Keratinocyte (primary cell): Measurements from ENCODE around the gene CERS1. TPM values are rescaled to one million over a fixed set of nuclear protein-coding genes. Genes with fewer than 3 reads are reported as not detected.

ENCODE experiments used
- DNase-seq: peaks from one replicate; pipeline ENCODE4 v3.0.0-alpha.2; 2011; ENCODE audit warnings: low read depth, missing footprints, low spot score
- FAIRE-seq: peaks from 2 replicates; lab custom pipeline; 2011; peaks lifted over from hg19 to GRCh38; lab: Jason Lieb, UNC
- H2AFZ ChIP-seq: 2 replicates; pipeline ENCODE4 v1.6.0; 2012; ENCODE audit warnings: low read length, control low read depth, inconsistent platforms; ENCODE audit not compliant: control insufficient read depth
- H3K27ac ChIP-seq: 2 replicates; pipeline ENCODE4 v1.5.1; 2011; ENCODE audit warnings: low read length; ENCODE audit not compliant: control insufficient read depth, insufficient read depth
- H3K27me3 ChIP-seq: 3 replicates; pipeline ENCODE4 v1.6.0; 2011; ENCODE audit warnings: low read length; ENCODE audit not compliant: control insufficient read depth, insufficient read depth; ENCODE audit errors: extremely low read depth
- H3K36me3 ChIP-seq, 2 experiments: 2 replicates in 1 of 2; 3 replicates in 1 of 2; pipeline ENCODE4 v1.5.1; 2011; ENCODE audit warnings: low read length in 2 of 2, mild to moderate bottlenecking in 1 of 2; ENCODE audit not compliant: control insufficient read depth in 2 of 2, insufficient read depth in 2 of 2; ENCODE audit errors: extremely low read depth in 1 of 2
- H3K4me1 ChIP-seq: 3 replicates; pipeline ENCODE4 v1.5.1; 2011; ENCODE audit warnings: low read length; ENCODE audit not compliant: control insufficient read depth, insufficient read depth; ENCODE audit errors: extremely low read depth
- H3K4me2 ChIP-seq: 3 replicates; pipeline ENCODE4 v1.6.0; 2011; ENCODE audit warnings: low read depth, low read length; ENCODE audit not compliant: control insufficient read depth, insufficient read depth; ENCODE audit errors: extremely low read depth
- H3K4me3 ChIP-seq, 3 experiments: fragments of 200-600 bp in 1 of 3; sonication (generic) in 1 of 3; 2 replicates in 2 of 3; 3 replicates in 1 of 3; pipeline ENCODE4 v1.5.1; 2011 to 2016; ENCODE audit warnings: low read length in 3 of 3, mild to moderate bottlenecking in 3 of 3, control low read depth in 2 of 3, inconsistent platforms in 1 of 3, low read depth in 1 of 3, mixed read lengths in 1 of 3, mixed run types in 1 of 3, moderate library complexity in 1 of 3; ENCODE audit not compliant: control insufficient read depth in 2 of 3, insufficient read depth in 2 of 3; ENCODE audit errors: extremely low read depth in 1 of 3
- H3K79me2 ChIP-seq: 2 replicates; pipeline ENCODE4 v1.6.0; 2012; ENCODE audit warnings: low read length; ENCODE audit not compliant: control insufficient read depth, insufficient read depth
- H3K9ac ChIP-seq: 3 replicates; pipeline ENCODE4 v1.6.0; 2011; ENCODE audit warnings: low read length; ENCODE audit not compliant: control insufficient read depth, insufficient read depth; ENCODE audit errors: extremely low read depth
- H3K9me1 ChIP-seq: 3 replicates; pipeline ENCODE4 v1.6.0; 2011; ENCODE audit warnings: low read length; ENCODE audit not compliant: control insufficient read depth, insufficient read depth; ENCODE audit errors: extremely low read depth
- H3K9me3 ChIP-seq: 2 replicates; pipeline ENCODE4 v1.5.1; 2012; ENCODE audit warnings: low read depth, low read length; ENCODE audit not compliant: control insufficient read depth
- H4K20me1 ChIP-seq: 3 replicates; pipeline ENCODE4 v1.6.0; 2011; ENCODE audit warnings: low read length; ENCODE audit not compliant: control insufficient read depth, insufficient read depth; ENCODE audit errors: extremely low read depth
- CTCF ChIP-seq, 3 experiments: IDR thresholded peaks in 1 of 3; conservative IDR thresholded peaks in 1 of 3; optimal IDR thresholded peaks in 1 of 3; 2 replicates in 2 of 3; 3 replicates in 1 of 3; pipeline versions ENCODE3 to v1.5.1; 2011; ENCODE audit warnings: low read length in 3 of 3, mild to moderate bottlenecking in 3 of 3, moderate library complexity in 2 of 3, control low read depth in 1 of 3, inconsistent platforms in 1 of 3; ENCODE audit not compliant: insufficient read depth in 2 of 3; ENCODE audit errors: extremely low read depth in 1 of 3
- EZH2 ChIP-seq: IDR thresholded peaks from one replicate; pipeline ENCODE4 v1.6.1; 2012; ENCODE audit warnings: inconsistent platforms, mild to moderate bottlenecking, low read length, moderate library complexity
- dilution Hi-C: fragments of 300-500 bp; cut with MboI; formaldehyde crosslinking; loops from one replicate; pipeline ENCODE4 v1.7.0; 2020; ENCODE audit warnings: low sequenced_read_pairs; ENCODE audit not compliant: extremely low pct_ligation_motif_present
- polyA plus RNA-seq, 5 experiments: library from polyadenylated mRNA; depleted of rRNA in 3 of 5; stranded (reverse) in 3 of 5; stranded (forward) in 1 of 5; unstranded in 1 of 5; fragments of >200 nt; gene quantifications; 1 replicate in 1 of 5; 2 replicates in 3 of 5; 3 replicates in 1 of 5; pipeline versions ENCODE4 v1.2.1 to v1.2.3, GENCODE V29; 2011 to 2012; ENCODE audit warnings: missing spikeins in 2 of 5, low read depth in 1 of 5, low replicate concordance in 1 of 5

The CERS1 gene
- polyA plus RNA-seq, 1 donor (not counting 4 experiments of a cell fraction or from before 2014, with no cell fraction given), result 0.09 TPM

- Histone ChIP-seq H3K9me1 (no peaks in the 10 kb centered on the region), H3K79me2 (peaks cover 17% of the 10 kb centered on the region), H3K9ac (no peak overlapping the region), H3K4me2 (no peak overlapping the region), H3K27me3 (no peaks in the 10 kb centered on the region), H4K20me1 (peaks cover 17% of the 10 kb centered on the region), H3K4me3 (no peak overlapping the region), H3K27ac (no peak overlapping the region), H3K36me3 (peaks cover 65 to 79% of the 10 kb centered on the region in 2 experiments), H3K9me3 (no peaks in the 10 kb centered on the region), H3K4me1 (no peaks in the 10 kb centered on the region), H2AFZ (no peak overlapping the region)
- FAIRE-seq, result no peak
- dilution Hi-C loops, result no loop called here
- DNase-seq, result no peak
- no peak for TF ChIP-seq CTCF (optimal IDR thresholded peaks at IDR 0.05 in 1 of 3, IDR thresholded peaks at IDR 0.05 in 1 of 3, conservative IDR thresholded peaks at IDR 0.05 in 1 of 3; ENCODE audit: extremely low read depth in 1 of 3, insufficient read depth in 2 of 3, low read length in 3 of 3)
- no peak for TF ChIP-seq EZH2
Observed at GRCh38 chr19:18858906-18859646, 36.9 kb downstream of the CERS1 start.

GRCh38 chr19:18857223-18857622, 38.7 kb downstream of the CERS1 start:
- TF ChIP-seq EZH2 (no peak), CTCF (optimal IDR thresholded peaks at IDR 0.05 in 1 of 3, IDR thresholded peaks at IDR 0.05 in 1 of 3, conservative IDR thresholded peaks at IDR 0.05 in 1 of 3; ENCODE audit: extremely low read depth in 1 of 3, insufficient read depth in 2 of 3, low read length in 3 of 3) (no peak)
- Histone ChIP-seq H3K4me2 (no peak overlapping the region), H2AFZ (no peak overlapping the region), H3K27ac (no peak overlapping the region), H3K79me2 (peaks cover 24% of the 10 kb centered on the region), H3K27me3 (no peaks in the 10 kb centered on the region), H3K36me3 (peaks cover 56 to 89% of the 10 kb centered on the region in 2 experiments), H3K4me3 (no peak overlapping the region), H3K9ac (no peak overlapping the region), H4K20me1 (peaks cover 12% of the 10 kb centered on the region), H3K4me1 (no peaks in the 10 kb centered on the region), H3K9me3 (no peaks in the 10 kb centered on the region), H3K9me1 (no peaks in the 10 kb centered on the region)
- no peak for DNase-seq
- dilution Hi-C loops, result no loop called here
- FAIRE-seq, result no peak
